ENCODE measurements around the gene KCNAB1. TPM values are rescaled to one million over a fixed set of nuclear protein-coding genes. Genes with fewer than 3 reads are reported as not detected.

Gene KCNAB1
- total and polyA plus RNA-seq, 2 donors (not counting 3 experiments of a cell fraction or from before 2014, with no cell fraction given), result 0.21 TPM; not detected in 1

GRCh38 chr3:156431334-156432124 is 311.2 kb downstream of the KCNAB1 start:
- TF ChIP-seq JUN (IDR thresholded peaks at IDR 0.05; ENCODE audit: borderline replicate concordance, insufficient read depth, insufficient read length, low read depth), result no peak
- no peak for TF ChIP-seq MAX (IDR thresholded peaks at IDR 0.05; ENCODE audit: insufficient read depth, insufficient read length)
- no peak for TF ChIP-seq MYC (IDR thresholded peaks at IDR 0.05; ENCODE audit: low read depth, low read length)
- no peak for FAIRE-seq
- intact Hi-C loops (cut with micrococcal nuclease), result loop anchor here (2.0 to 5.0 kb wide), 3 partner anchors 114 to 279 kb away; no protein-coding TSS in a partner anchor
- Histone ChIP-seq H2AFZ (ENCODE audit: low read depth, low read length) (no peak overlapping the region), H3K27me3 (ENCODE audit: control insufficient read depth in 2 of 2, insufficient read depth in 2 of 2, low read length in 2 of 2) (no peaks in the 10 kb centered on the region), H3K9me1 (replicated peaks; ENCODE audit: control insufficient read depth, extremely low read depth, insufficient read depth, low read length) (no peaks in the 10 kb centered on the region), H3K4me2 (ENCODE audit: insufficient read depth, low read length) (no peak overlapping the region), H3K4me3 (replicated peaks in 1 of 3; ENCODE audit: insufficient read depth in 1 of 3, low read depth in 1 of 3, low read length in 3 of 3) (no peak overlapping the region), H3K4me1 (ENCODE audit: control insufficient read depth, extremely low read depth, insufficient read depth, low read length) (peaks cover 25% of the 10 kb centered on the region), H3K9ac (replicated peaks; ENCODE audit: extremely low read depth, insufficient read depth, low read length) (no peak overlapping the region), H3K79me2 (ENCODE audit: control insufficient read depth, insufficient read depth, low read length) (no peaks in the 10 kb centered on the region), H3K9me3 (replicated peaks; ENCODE audit: control insufficient read depth, insufficient read depth, low read length) (no peaks in the 10 kb centered on the region), H4K20me1 (replicated peaks; ENCODE audit: control insufficient read depth, extremely low read depth, insufficient read depth, low read length) (no peaks in the 10 kb centered on the region), H3K36me3 (ENCODE audit: control insufficient read depth in 2 of 2, extremely low read depth in 1 of 2, insufficient read depth in 2 of 2, low read length in 2 of 2) (no peaks in the 10 kb centered on the region), H3K27ac (ENCODE audit: insufficient read depth, low read depth, low read length) (no peak overlapping the region)
- CTCF ChIA-PET, result interaction anchor here (0.7 to 3.9 kb wide), 15 partner anchors 8 to 284 kb away, joined by 3 to 22 read pairs (median 4); no protein-coding TSS in a partner anchor
- DNase-seq (ENCODE audit: low read depth, low spot score), result peak; percentile 24
- dilution Hi-C loops (cut with MboI; ENCODE audit: extremely low pct_ligation_motif_present, low sequenced_read_pairs), result no loop called here
- POLR2A ChIA-PET, result interaction anchor here (1.3 kb wide), 1 partner anchor 18 kb away, joined by 3 read pairs; no protein-coding TSS in a partner anchor
- BruUV-seq (replicated peaks), result no TSS peak

DNA sequence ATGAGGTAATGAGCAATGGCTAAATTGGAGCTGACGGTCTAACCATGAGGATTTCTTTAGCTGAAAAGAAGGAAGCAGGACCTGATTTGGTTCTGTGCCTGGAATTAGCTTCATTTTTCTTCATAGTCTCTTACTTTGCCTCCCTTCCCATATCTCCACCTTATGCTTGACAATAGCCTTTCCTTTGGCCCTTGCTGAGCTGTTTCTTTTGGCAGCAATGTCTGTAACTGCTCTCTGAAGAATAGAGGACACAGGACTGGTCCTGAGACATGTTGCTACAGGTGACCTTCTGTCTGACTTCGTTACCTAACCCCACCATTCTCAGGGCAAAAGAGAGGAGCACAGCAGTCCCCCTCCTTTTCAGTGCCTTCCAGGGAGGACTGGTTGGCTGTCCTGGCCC is 312.2 kb downstream of the KCNAB1 start:
- POLR2A ChIA-PET, result interaction anchor here (1.3 kb wide), 1 partner anchor 17 kb away, joined by 3 read pairs; no protein-coding TSS in a partner anchor
- no peaks in the 10 kb centered on the region for H3K36me3 ChIP-seq (ENCODE audit: control insufficient read depth in 2 of 2, extremely low read depth in 1 of 2, insufficient read depth in 2 of 2, low read length in 2 of 2)
- intact Hi-C loops (cut with micrococcal nuclease), result loop anchor here (2.0 to 5.0 kb wide), 3 partner anchors 115 to 280 kb away; no protein-coding TSS in a partner anchor
- CTCF ChIA-PET, result interaction anchor here (0.7 to 3.9 kb wide), 14 partner anchors 8 to 285 kb away, joined by 3 to 22 read pairs (median 4); no protein-coding TSS in a partner anchor
- H3K9me3 ChIP-seq (replicated peaks; ENCODE audit: control insufficient read depth, insufficient read depth, low read length), result no peaks in the 10 kb centered on the region
- peaks cover 25% of the 10 kb centered on the region for H3K4me1 ChIP-seq (ENCODE audit: control insufficient read depth, extremely low read depth, insufficient read depth, low read length)
- DNase-seq (ENCODE audit: low read depth, low spot score), result peak; percentile 76
- H4K20me1 ChIP-seq (replicated peaks; ENCODE audit: control insufficient read depth, extremely low read depth, insufficient read depth, low read length), result no peaks in the 10 kb centered on the region
- H3K9ac ChIP-seq (replicated peaks; ENCODE audit: extremely low read depth, insufficient read depth, low read length), result peak overlapping the region; percentile 1
- no peaks in the 10 kb centered on the region for H3K27me3 ChIP-seq (ENCODE audit: control insufficient read depth in 2 of 2, insufficient read depth in 2 of 2, low read length in 2 of 2)
- peak overlapping the region; percentile 8 for H3K4me2 ChIP-seq (ENCODE audit: insufficient read depth, low read length)
- peak overlapping the region; percentile 33 for H2AFZ ChIP-seq (ENCODE audit: low read depth, low read length)
- peak; percentile 64 for FAIRE-seq
- BruUV-seq (replicated peaks), result TSS peak; percentile 95
- dilution Hi-C loops (cut with MboI; ENCODE audit: extremely low pct_ligation_motif_present, low sequenced_read_pairs), result no loop called here
- no peak for TF ChIP-seq JUN (IDR thresholded peaks at IDR 0.05; ENCODE audit: borderline replicate concordance, insufficient read depth, insufficient read length, low read depth)
- no peak for TF ChIP-seq FOS (IDR thresholded peaks at IDR 0.05; ENCODE audit: borderline replicate concordance, insufficient read depth, low read length)
- TF ChIP-seq CTCF (IDR thresholded peaks at IDR 0.05; ENCODE audit: extremely low read depth in 1 of 2, insufficient read depth in 1 of 2, low read depth in 1 of 2, low read length in 2 of 2), result no peak
- TF ChIP-seq GATA2 (IDR thresholded peaks at IDR 0.05; ENCODE audit: insufficient read depth, insufficient read length, low read depth, low read length), result no peak
- H3K27ac ChIP-seq (ENCODE audit: insufficient read depth, low read depth, low read length), result peak overlapping the region; percentile 41
- H3K79me2 ChIP-seq (ENCODE audit: control insufficient read depth, insufficient read depth, low read length), result no peaks in the 10 kb centered on the region
- no peak overlapping the region for H3K4me3 ChIP-seq (replicated peaks in 1 of 3; ENCODE audit: insufficient read depth in 1 of 3, low read depth in 1 of 3, low read length in 3 of 3)
- H3K9me1 ChIP-seq (replicated peaks; ENCODE audit: control insufficient read depth, extremely low read depth, insufficient read depth, low read length), result no peaks in the 10 kb centered on the region

All from endothelial cell of umbilical vein (primary cell).